ENCODE results near the gene ISL1.

ISL1 gene

DNA sequence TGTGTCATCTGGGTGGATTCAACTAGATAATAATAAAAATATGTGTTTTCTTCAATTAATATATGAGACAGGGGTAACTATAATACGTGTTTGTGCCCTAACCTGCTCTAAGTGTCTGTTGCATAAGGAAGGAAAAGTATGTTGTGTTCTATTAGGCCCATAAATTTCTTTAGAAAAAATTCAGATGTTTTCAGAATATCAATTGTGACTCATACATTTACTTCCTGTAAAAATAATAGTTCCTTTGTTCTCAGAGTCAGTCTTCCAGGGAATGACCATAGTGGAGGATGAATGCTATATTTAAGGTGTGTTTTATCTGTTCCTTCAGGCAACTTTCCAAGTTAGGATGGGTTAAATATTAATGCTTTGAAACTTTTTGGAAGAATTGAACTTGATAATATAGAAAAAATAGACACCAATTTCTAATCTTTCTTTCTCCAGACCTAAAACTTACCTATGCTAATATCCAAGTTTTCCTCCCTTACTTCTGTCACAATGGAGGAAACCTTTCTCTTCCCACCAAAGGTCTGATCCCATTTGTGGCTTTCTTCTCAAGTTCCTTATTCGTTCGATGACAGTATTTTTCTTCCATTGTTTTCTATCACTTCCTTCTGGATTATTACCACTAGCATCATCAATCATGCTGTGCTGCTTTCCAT is 49.9 kb downstream of the ISL1 start:
- TF ChIP-seq, protein P1, sequence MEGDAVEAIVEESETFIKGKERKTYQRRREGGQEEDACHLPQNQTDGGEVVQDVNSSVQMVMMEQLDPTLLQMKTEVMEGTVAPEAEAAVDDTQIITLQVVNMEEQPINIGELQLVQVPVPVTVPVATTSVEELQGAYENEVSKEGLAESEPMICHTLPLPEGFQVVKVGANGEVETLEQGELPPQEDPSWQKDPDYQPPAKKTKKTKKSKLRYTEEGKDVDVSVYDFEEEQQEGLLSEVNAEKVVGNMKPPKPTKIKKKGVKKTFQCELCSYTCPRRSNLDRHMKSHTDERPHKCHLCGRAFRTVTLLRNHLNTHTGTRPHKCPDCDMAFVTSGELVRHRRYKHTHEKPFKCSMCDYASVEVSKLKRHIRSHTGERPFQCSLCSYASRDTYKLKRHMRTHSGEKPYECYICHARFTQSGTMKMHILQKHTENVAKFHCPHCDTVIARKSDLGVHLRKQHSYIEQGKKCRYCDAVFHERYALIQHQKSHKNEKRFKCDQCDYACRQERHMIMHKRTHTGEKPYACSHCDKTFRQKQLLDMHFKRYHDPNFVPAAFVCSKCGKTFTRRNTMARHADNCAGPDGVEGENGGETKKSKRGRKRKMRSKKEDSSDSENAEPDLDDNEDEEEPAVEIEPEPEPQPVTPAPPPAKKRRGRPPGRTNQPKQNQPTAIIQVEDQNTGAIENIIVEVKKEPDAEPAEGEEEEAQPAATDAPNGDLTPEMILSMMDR (IDR thresholded peaks at IDR 0.05; ENCODE audit: low read depth, low read length, missing control alignments), result no peak
- H3K4me3 ChIP-seq (replicated peaks; ENCODE audit: low read depth, low read length), result no peak overlapping the region
- no peak for DNase-seq (ENCODE audit: extremely low read depth, low read depth)

DNA sequence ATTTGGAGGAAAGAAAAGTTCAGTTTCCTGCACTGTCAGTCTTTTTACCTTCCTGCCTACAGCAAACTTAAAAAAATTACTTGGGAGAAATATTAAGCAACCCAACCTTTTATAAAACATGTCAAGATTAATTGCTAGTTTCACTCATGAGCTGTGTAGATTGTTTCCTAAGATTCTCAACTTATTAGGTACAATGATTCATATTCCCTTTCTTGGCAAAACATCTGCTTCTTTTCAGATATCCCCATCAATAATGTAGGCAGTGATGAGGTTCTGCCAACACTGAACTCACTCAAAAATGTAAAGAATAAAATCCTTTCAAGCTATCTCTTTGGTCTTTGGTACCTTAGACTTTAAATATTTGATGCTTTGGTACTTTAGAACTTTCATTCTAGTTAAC is 56.0 kb downstream of the ISL1 start:
- H3K4me3 ChIP-seq (replicated peaks; ENCODE audit: low read depth, low read length), result no peak overlapping the region
- DNase-seq (ENCODE audit: extremely low read depth, low read depth), result no peak
- TF ChIP-seq, protein P1 (IDR thresholded peaks at IDR 0.05; ENCODE audit: low read depth, low read length, missing control alignments), result no peak
